GM12873 (cell line): Measurements from ENCODE around the gene HDAC4.

ENCODE experiments used
- CTCF ChIP-seq: IDR thresholded peaks from 2 replicates; pipeline ENCODE4 v1.5.1; 2012; ENCODE audit warnings: low read depth, mild to moderate bottlenecking, moderate library complexity, low read length, control low read depth; ENCODE audit not compliant: insufficient read depth; ENCODE audit errors: missing control alignments

Gene HDAC4

GRCh38 chr2:239214725-239215124 is 186.1 kb downstream of the HDAC4 start:
- TF ChIP-seq CTCF = no peak

- TF ChIP-seq CTCF = no peak
Measured at GRCh38 chr2:239213643-239214101, 187.1 kb downstream of the HDAC4 start.

GRCh38 chr2:239212929-239213642 is 187.7 kb downstream of the HDAC4 start:
- no peak for TF ChIP-seq CTCF

- TF ChIP-seq CTCF = no peak
Measured at GRCh38 chr2:239212121-239212928, 188.5 kb downstream of the HDAC4 start.

- no peak for TF ChIP-seq CTCF
Measured at GRCh38 chr2:239211396-239212094, 189.3 kb downstream of the HDAC4 start.

- no peak for TF ChIP-seq CTCF
Measured at GRCh38 chr2:239209783-239210182, 191.0 kb downstream of the HDAC4 start.
